Calu3 (cell line): Measurements from ENCODE around the gene TBC1D1. TPM values are rescaled to one million over a fixed set of nuclear protein-coding genes. Genes with fewer than 3 reads are reported as not detected.

Experiments
- BruUV-seq: library from RNA; stranded (reverse); fragments of 400-500 nt; replicated peaks from 2 replicates; lab custom pipeline; 2021; lab: Mats Ljungman, UMichigan
- CTCF ChIA-PET: fragments of 300-600 bp; sonication (Branson Sonifier 250); formaldehyde crosslinking; loops from one replicate; lab custom pipeline; 2022; ENCODE audit warnings: antibody characterized with exemption; lab: Charles Lee
- DNase-seq: peaks from one replicate; pipeline ENCODE4 v3.0.0; 2022
- H3K27ac Mint-ChIP-seq: one replicate; pipeline ENCODE4 v1.8.0; 2022; ENCODE audit warnings: mixed read lengths; ENCODE audit not compliant: unreplicated experiment
- H3K27me3 Mint-ChIP-seq: one replicate; pipeline ENCODE4 v1.8.0; 2022; ENCODE audit warnings: mixed read lengths; ENCODE audit not compliant: unreplicated experiment
- H3K36me3 Mint-ChIP-seq: one replicate; pipeline ENCODE4 v1.8.0; 2022; ENCODE audit warnings: mild to moderate bottlenecking, moderate library complexity, mixed read lengths; ENCODE audit not compliant: insufficient read depth, unreplicated experiment
- H3K4me1 Mint-ChIP-seq: one replicate; pipeline ENCODE4 v1.8.0; 2022; ENCODE audit warnings: mild to moderate bottlenecking, low read depth, mixed read lengths; ENCODE audit not compliant: unreplicated experiment
- H3K4me3 Mint-ChIP-seq: one replicate; pipeline ENCODE4 v1.8.0; 2022; ENCODE audit warnings: mild to moderate bottlenecking, low read depth, moderate library complexity, mixed read lengths; ENCODE audit not compliant: unreplicated experiment
- H3K9me3 Mint-ChIP-seq: one replicate; pipeline ENCODE4 v1.8.0; 2022; ENCODE audit warnings: low read depth, mixed read lengths; ENCODE audit not compliant: unreplicated experiment
- intact Hi-C: fragments of 100-400 bp; cut with micrococcal nuclease; formaldehyde crosslinking; loops from one replicate; pipeline ENCODE4 v1.10.0; 2022; ENCODE audit not compliant: unreplicated experiment
- total RNA-seq: library from RNA; stranded (reverse); gene quantifications from 2 replicates; pipeline ENCODE4 v1.2.3, GENCODE V29; 2022
- TF ChIP-seq, protein P1 (sequence below): fragments of 200-600 bp; IDR thresholded peaks from one replicate; pipeline ENCODE4 v1.8.0; 2022; ENCODE audit warnings: antibody characterized with exemption; ENCODE audit not compliant: unreplicated experiment

TBC1D1 gene
- total RNA-seq, 1 experiment from 2014 or later, result 39.8 TPM

GRCh38 chr4:37852376-37852775 is 38.5 kb upstream of the TBC1D1 start:
- no TSS peak for BruUV-seq
- H3K4me1 Mint-ChIP-seq, result no peaks in the 10 kb centered on the region
- no peaks in the 10 kb centered on the region for H3K9me3 Mint-ChIP-seq
- TF ChIP-seq, protein P1, sequence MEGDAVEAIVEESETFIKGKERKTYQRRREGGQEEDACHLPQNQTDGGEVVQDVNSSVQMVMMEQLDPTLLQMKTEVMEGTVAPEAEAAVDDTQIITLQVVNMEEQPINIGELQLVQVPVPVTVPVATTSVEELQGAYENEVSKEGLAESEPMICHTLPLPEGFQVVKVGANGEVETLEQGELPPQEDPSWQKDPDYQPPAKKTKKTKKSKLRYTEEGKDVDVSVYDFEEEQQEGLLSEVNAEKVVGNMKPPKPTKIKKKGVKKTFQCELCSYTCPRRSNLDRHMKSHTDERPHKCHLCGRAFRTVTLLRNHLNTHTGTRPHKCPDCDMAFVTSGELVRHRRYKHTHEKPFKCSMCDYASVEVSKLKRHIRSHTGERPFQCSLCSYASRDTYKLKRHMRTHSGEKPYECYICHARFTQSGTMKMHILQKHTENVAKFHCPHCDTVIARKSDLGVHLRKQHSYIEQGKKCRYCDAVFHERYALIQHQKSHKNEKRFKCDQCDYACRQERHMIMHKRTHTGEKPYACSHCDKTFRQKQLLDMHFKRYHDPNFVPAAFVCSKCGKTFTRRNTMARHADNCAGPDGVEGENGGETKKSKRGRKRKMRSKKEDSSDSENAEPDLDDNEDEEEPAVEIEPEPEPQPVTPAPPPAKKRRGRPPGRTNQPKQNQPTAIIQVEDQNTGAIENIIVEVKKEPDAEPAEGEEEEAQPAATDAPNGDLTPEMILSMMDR, result no peak
- intact Hi-C loops, result no loop called here
- DNase-seq, result no peak
- H3K27ac Mint-ChIP-seq, result no peak overlapping the region
- H3K36me3 Mint-ChIP-seq, result peaks cover 21% of the 10 kb centered on the region
- no peaks in the 10 kb centered on the region for H3K27me3 Mint-ChIP-seq
- no peak overlapping the region for H3K4me3 Mint-ChIP-seq
- CTCF ChIA-PET, result no interaction called here

DNA sequence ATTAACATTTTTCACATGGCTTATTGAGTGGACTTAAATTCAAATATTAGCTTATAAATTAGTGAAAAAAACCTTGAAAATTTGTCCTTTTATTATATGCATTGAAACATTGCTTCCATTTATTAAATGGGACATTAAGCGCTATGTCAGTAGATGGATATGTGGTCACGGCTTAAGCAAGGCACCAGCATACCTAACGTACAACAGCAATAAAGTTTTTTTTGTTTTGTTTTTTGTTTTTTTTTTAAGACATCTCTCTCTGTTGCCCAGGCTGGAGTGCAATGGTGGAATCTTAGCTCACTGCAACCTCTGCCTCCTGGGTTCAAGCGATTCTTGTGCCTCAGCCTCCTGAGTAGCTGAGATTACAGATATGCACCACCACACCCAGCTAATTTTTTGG is 32.8 kb upstream of the TBC1D1 start:
- intact Hi-C loops, result no loop called here
- Mint-ChIP-seq H3K4me1 (no peaks in the 10 kb centered on the region), H3K27ac (no peak overlapping the region), H3K4me3 (no peak overlapping the region), H3K27me3 (no peaks in the 10 kb centered on the region), H3K36me3 (peaks cover 11% of the 10 kb centered on the region), H3K9me3 (no peaks in the 10 kb centered on the region)
- CTCF ChIA-PET, result interaction anchor here (0.7 kb wide), 2 partner anchors 39 to 56 kb away, joined by 3 read pairs; no protein-coding TSS in a partner anchor
- no peak for DNase-seq
- no TSS peak for BruUV-seq
- TF ChIP-seq, protein P1, result no peak

- CTCF ChIA-PET, result no interaction called here
- no peak overlapping the region for H3K27ac Mint-ChIP-seq
- peaks cover 6% of the 10 kb centered on the region for H3K36me3 Mint-ChIP-seq
- intact Hi-C loops, result no loop called here
- no TSS peak for BruUV-seq
- TF ChIP-seq, protein P1, result no peak
- DNase-seq, result no peak
- no peaks in the 10 kb centered on the region for H3K9me3 Mint-ChIP-seq
- H3K27me3 Mint-ChIP-seq, result no peaks in the 10 kb centered on the region
- no peak overlapping the region for H3K4me3 Mint-ChIP-seq
- H3K4me1 Mint-ChIP-seq, result no peaks in the 10 kb centered on the region
Measured at GRCh38 chr4:37858872-37859271, 32.0 kb upstream of the TBC1D1 start.

- CTCF ChIA-PET, result no interaction called here
- intact Hi-C loops, result no loop called here
Measured at GRCh38 chr4:37860266-37860665, 30.6 kb upstream of the TBC1D1 start.

More at GRCh38 chr4:37860266-37860665, 30.6 kb upstream of the TBC1D1 start:
- H3K27ac Mint-ChIP-seq, result no peak overlapping the region
- H3K27me3 Mint-ChIP-seq, result no peaks in the 10 kb centered on the region
- H3K4me3 Mint-ChIP-seq, result no peak overlapping the region
- TF ChIP-seq, protein P1, result no peak
- no peaks in the 10 kb centered on the region for H3K36me3 Mint-ChIP-seq
- no peaks in the 10 kb centered on the region for H3K4me1 Mint-ChIP-seq
- no peaks in the 10 kb centered on the region for H3K9me3 Mint-ChIP-seq
- no TSS peak for BruUV-seq
- DNase-seq, result no peak
